Heart left ventricle (tissue), 13 donors: ENCODE results near the gene LIG3.

ENCODE experiments used
- POLR2A ChIP-seq, 2 donors: fragments of 450-650 bp; IDR thresholded peaks; one replicate each; pipeline ENCODE4 v1.6.1; 2017; ENCODE audit warnings: antibody characterized with exemption in 2 of 2, mild to moderate bottlenecking in 2 of 2, moderate library complexity in 2 of 2
- TF ChIP-seq, protein P1 (sequence below), 12 donors: fragments of 200-600 bp; sonication (generic) in 4 of 12; IDR thresholded peaks; one replicate each; pipeline versions ENCODE4 v1.5.0 to v1.8.0; 2018 to 2022; ENCODE audit warnings: antibody characterized with exemption in 12 of 12, mild to moderate bottlenecking in 5 of 12
- donor health status: ischemic (EF 13 %, LVEDD 7.1; RV severe dilation, severe dysfunction).
- donor health status: DM: no; HTN: yes; CAD: no.
- donor health status: DM: no; HTN: no; CAD: no.
- donor health status: ischemic (EF 25% LVEDD 6.9; RV normal size, moderate dysfunction).
- donor health status: ischemic (EF 25% LVEDD 5.7; RV mildly dilated, moderate dysfunction).
- donor health status: ischemic (EF 35%, LVEDD 5.7; RV mildly dilated, moderate dysfunction).
- donor health status: nonischemic (EF 11% LVEDD 7.7; RV severe dilation, severe dysfunction).
- donor health status: DM: yes; HTN: yes; CAD: no.
- donor health status: PGD.
- donor health status: ischemic (EF 29% LVEDD 5.4; RV normal size, mild dysfunction).
- donor health status: nonischemic (EF 23%, LVEDD 6.1; RV moderate dilation, normal function).

DNA sequence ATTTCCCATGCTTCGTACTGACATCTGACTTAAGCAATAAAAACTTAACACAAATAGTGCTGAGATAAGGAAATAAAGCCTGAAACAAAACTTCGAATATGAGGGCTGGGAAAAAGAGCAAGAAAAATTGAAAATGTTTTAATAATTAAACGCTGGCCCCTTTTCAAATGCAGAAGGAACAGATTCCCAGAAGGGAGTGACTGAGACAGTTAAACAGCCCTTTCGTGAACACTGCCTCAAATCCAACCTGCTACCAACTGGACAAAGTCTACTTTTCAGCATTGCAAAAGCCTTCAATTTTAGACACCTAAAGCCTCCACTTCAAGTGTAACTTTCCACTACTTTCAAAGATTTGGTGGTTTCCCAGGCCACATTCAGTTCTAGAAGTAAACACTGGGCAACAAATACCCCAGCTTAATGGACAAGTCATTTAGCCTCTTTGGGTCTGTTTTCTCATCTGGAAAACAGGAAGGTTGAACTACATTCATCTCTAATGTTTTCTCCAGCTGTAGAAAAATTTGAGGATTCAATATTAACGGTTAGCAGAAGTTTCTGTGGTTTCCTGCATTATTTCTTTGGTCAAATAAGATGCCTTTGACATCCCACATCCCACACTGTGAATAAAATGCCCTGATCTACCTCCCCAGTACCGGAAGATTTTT is 71.4 kb downstream of the LIG3 start:
- no peak for TF ChIP-seq POLR2A (IDR thresholded peaks at IDR 0.05)
- TF ChIP-seq, protein P1, sequence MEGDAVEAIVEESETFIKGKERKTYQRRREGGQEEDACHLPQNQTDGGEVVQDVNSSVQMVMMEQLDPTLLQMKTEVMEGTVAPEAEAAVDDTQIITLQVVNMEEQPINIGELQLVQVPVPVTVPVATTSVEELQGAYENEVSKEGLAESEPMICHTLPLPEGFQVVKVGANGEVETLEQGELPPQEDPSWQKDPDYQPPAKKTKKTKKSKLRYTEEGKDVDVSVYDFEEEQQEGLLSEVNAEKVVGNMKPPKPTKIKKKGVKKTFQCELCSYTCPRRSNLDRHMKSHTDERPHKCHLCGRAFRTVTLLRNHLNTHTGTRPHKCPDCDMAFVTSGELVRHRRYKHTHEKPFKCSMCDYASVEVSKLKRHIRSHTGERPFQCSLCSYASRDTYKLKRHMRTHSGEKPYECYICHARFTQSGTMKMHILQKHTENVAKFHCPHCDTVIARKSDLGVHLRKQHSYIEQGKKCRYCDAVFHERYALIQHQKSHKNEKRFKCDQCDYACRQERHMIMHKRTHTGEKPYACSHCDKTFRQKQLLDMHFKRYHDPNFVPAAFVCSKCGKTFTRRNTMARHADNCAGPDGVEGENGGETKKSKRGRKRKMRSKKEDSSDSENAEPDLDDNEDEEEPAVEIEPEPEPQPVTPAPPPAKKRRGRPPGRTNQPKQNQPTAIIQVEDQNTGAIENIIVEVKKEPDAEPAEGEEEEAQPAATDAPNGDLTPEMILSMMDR (IDR thresholded peaks at IDR 0.05) = no peak
